PC-3 (cell line): Measurements from ENCODE around the gene LMBR1. TPM values are rescaled to one million over a fixed set of nuclear protein-coding genes. Genes with fewer than 3 reads are reported as not detected.
"Not testable (repeated sequence)": the region's sequence is repeated elsewhere in the genome, so short reads cannot be mapped to it uniquely, and the experiment has no call there.

ENCODE experiments used
- ATAC-seq: fragments of 200-7000 bp; cut with Tn5 transposase; 2 replicates; pipeline ENCODE4 v1.9.1; 2020; ENCODE audit warnings: mild to moderate bottlenecking, moderate library complexity
- BruUV-seq: library from RNA; stranded (reverse); fragments of 400-500 nt; replicated peaks from 2 replicates; lab custom pipeline; 2021; lab: Mats Ljungman, UMichigan
- CTCF ChIA-PET: fragments of 300-600 bp; sonication (Branson Sonifier 250); formaldehyde crosslinking; loops from one replicate; lab custom pipeline; 2022; ENCODE audit warnings: antibody characterized with exemption; lab: Charles Lee
- POLR2A ChIA-PET: fragments of 300-600 bp; sonication (Branson Sonifier 250); formaldehyde crosslinking; loops from one replicate; lab custom pipeline; 2022; ENCODE audit warnings: antibody characterized with exemption; ENCODE audit not compliant: unreplicated experiment; lab: Charles Lee
- DNase-seq: peaks from one replicate; pipeline ENCODE4 v3.0.0-alpha.2; 2015
- H2AFZ ChIP-seq: fragments of 300-600 bp; sonication (generic); 2 replicates; pipeline ENCODE4 v1.6.0; 2016; ENCODE audit warnings: antibody characterized with exemption, low read length
- H3F3A ChIP-seq: fragments of 300-600 bp; sonication (generic); one replicate; pipeline ENCODE4 v1.6.0; 2017; ENCODE audit warnings: antibody characterized with exemption, low read length, control low read depth, mild to moderate bottlenecking; ENCODE audit not compliant: unreplicated experiment
- H3K27ac ChIP-seq: fragments of 300-600 bp; sonication (generic); 2 replicates; pipeline ENCODE4 v1.5.1; 2016; ENCODE audit warnings: mild to moderate bottlenecking, low read length
- H3K27me3 ChIP-seq: fragments of 300-600 bp; sonication (generic); 2 replicates; pipeline ENCODE4 v1.6.1; 2016; ENCODE audit warnings: low read length, mixed read lengths
- H3K36me3 ChIP-seq: fragments of 300-600 bp; sonication (generic); 2 replicates; pipeline ENCODE4 v1.6.1; 2016; ENCODE audit warnings: low read depth, mixed run types, low read length, mixed read lengths
- H3K4me1 ChIP-seq: fragments of 300-600 bp; sonication (generic); 2 replicates; pipeline ENCODE4 v1.5.1; 2016; ENCODE audit warnings: low read length; ENCODE audit not compliant: insufficient read depth
- H3K4me2 ChIP-seq: fragments of 300-600 bp; sonication (generic); 2 replicates; pipeline ENCODE4 v1.6.0; 2016; ENCODE audit warnings: low read length
- H3K4me3 ChIP-seq: fragments of 300-600 bp; sonication (generic); 2 replicates; pipeline ENCODE4 v1.5.1; 2016; ENCODE audit warnings: mild to moderate bottlenecking, low read length, mixed read lengths
- H3K79me2 ChIP-seq: fragments of 300-600 bp; sonication (generic); 2 replicates; pipeline ENCODE4 v1.6.1; 2017; ENCODE audit warnings: low read length, mixed read lengths
- H3K9ac ChIP-seq: fragments of 300-600 bp; sonication (generic); 2 replicates; pipeline ENCODE4 v1.6.0; 2016; ENCODE audit warnings: mild to moderate bottlenecking, low read length
- H3K9me2 ChIP-seq: fragments of 300-600 bp; sonication (generic); replicated peaks from 2 replicates; pipeline ENCODE4 v1.6.1; 2016; ENCODE audit warnings: mixed run types, low read length, mixed read lengths
- H3K9me3 ChIP-seq: fragments of 300-600 bp; sonication (generic); 2 replicates; pipeline ENCODE4 v1.6.1; 2016; ENCODE audit warnings: low read length, mixed read lengths
- H4K20me1 ChIP-seq: fragments of 300-600 bp; sonication (generic); 2 replicates; pipeline ENCODE4 v1.6.1; 2016; ENCODE audit warnings: low read length, mixed read lengths
- EZH2 ChIP-seq: fragments of 300-600 bp; sonication (generic); IDR thresholded peaks from one replicate; pipeline ENCODE4 v1.6.1; 2017; ENCODE audit warnings: antibody characterized with exemption, mild to moderate bottlenecking, low read length; ENCODE audit not compliant: unreplicated experiment
- EZH2phosphoT487 ChIP-seq: fragments of 300-600 bp; sonication (generic); IDR thresholded peaks from 2 replicates; pipeline ENCODE4 v1.6.1; 2018; ENCODE audit warnings: mild to moderate bottlenecking, antibody characterized with exemption, low read length, borderline replicate concordance
- intact Hi-C: fragments of 100-400 bp; cut with micrococcal nuclease; formaldehyde crosslinking; loops from 2 replicates; pipeline ENCODE4 v1.9.0; 2023
- total RNA-seq: library from RNA; depleted of rRNA; stranded (reverse); fragments of >200 nt; gene quantifications from 2 replicates; pipeline ENCODE4 v1.2.3, GENCODE V29; 2014
- TF ChIP-seq, protein P1 (sequence below): fragments of 300-600 bp; sonication (generic); conservative IDR thresholded peaks from 2 replicates; pipeline ENCODE4 v1.5.1; 2017; ENCODE audit warnings: antibody characterized with exemption, low read depth, mild to moderate bottlenecking, low read length

The LMBR1 gene
- total RNA-seq, 1 experiment from 2014 or later, result 61.7 TPM

DNA sequence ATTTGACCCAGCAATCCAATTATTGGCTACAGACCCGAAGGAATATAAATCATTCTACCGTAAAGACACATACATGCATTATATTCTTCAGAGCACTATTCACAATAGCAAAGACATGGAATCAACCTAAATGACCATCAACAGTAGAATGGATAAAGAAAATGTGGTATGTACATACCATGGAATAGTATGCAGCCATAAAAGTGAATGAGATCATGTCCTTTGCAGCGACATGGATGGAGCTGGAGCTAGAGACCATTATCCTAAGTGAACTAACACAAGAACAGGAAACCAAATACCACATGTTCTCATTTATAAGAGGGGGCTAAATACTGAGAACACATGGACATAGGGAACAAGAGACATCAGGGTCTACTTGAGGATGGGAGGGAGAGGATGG, 44.0 kb downstream of the LMBR1 start:
- POLR2A ChIA-PET, result no interaction called here
- Histone ChIP-seq H3K36me3 (no peaks in the 10 kb centered on the region), H3K9me3 (no peaks in the 10 kb centered on the region), H3K4me1 (peaks cover 14% of the 10 kb centered on the region), H3K9me2 (no peaks in the 10 kb centered on the region), H3K27ac (no peak overlapping the region), H3K9ac (no peak overlapping the region), H3K79me2 (peaks cover 49% of the 10 kb centered on the region), H4K20me1 (peaks cover 15% of the 10 kb centered on the region; the same call in 1 of the 2 replicates), H2AFZ (no peak overlapping the region), H3F3A (no peaks in the 10 kb centered on the region), H3K27me3 (no peaks in the 10 kb centered on the region), H3K4me3 (no peak overlapping the region), H3K4me2 (no peak overlapping the region)
- ATAC-seq (no peak), DNase-seq (no peak)
- CTCF ChIA-PET, result no interaction called here
- intact Hi-C loops, result loop anchor here (5.0 kb wide), 1 partner anchor 43 kb away; the partner anchor contains the start of gene LMBR1
- TF ChIP-seq, protein P1, sequence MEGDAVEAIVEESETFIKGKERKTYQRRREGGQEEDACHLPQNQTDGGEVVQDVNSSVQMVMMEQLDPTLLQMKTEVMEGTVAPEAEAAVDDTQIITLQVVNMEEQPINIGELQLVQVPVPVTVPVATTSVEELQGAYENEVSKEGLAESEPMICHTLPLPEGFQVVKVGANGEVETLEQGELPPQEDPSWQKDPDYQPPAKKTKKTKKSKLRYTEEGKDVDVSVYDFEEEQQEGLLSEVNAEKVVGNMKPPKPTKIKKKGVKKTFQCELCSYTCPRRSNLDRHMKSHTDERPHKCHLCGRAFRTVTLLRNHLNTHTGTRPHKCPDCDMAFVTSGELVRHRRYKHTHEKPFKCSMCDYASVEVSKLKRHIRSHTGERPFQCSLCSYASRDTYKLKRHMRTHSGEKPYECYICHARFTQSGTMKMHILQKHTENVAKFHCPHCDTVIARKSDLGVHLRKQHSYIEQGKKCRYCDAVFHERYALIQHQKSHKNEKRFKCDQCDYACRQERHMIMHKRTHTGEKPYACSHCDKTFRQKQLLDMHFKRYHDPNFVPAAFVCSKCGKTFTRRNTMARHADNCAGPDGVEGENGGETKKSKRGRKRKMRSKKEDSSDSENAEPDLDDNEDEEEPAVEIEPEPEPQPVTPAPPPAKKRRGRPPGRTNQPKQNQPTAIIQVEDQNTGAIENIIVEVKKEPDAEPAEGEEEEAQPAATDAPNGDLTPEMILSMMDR, result no peak
- no peak for TF ChIP-seq EZH2phosphoT487
- TF ChIP-seq EZH2, result no peak
- no TSS peak for BruUV-seq

- H3K27me3 ChIP-seq, result no peaks in the 10 kb centered on the region
- DNase-seq (peak; percentile 55), ATAC-seq (peak; percentile 66)
- H3K9ac ChIP-seq, result no peak overlapping the region
- no peaks in the 10 kb centered on the region for H3K9me2 ChIP-seq
- ChIA-PET CTCF (no interaction called here), POLR2A (interaction anchor here (0.7 kb wide), 1 partner anchor 12 kb away, joined by 3 read pairs; no protein-coding TSS in a partner anchor)
- H2AFZ ChIP-seq, result no peak overlapping the region
- peak overlapping the region; percentile 53; the same call in 1 of the 2 replicates for H3K4me2 ChIP-seq
- peaks cover 14% of the 10 kb centered on the region for H3K4me1 ChIP-seq
- no TSS peak for BruUV-seq
- H3K79me2 ChIP-seq, result peaks cover 50% of the 10 kb centered on the region
- intact Hi-C loops, result loop anchor here (5.0 kb wide), 1 partner anchor 47 kb away; the partner anchor contains the start of gene LMBR1
- H4K20me1 ChIP-seq, result peaks cover 18% of the 10 kb centered on the region; the same call in 1 of the 2 replicates
- H3K36me3 ChIP-seq, result no peaks in the 10 kb centered on the region
- no peaks in the 10 kb centered on the region for H3F3A ChIP-seq
- H3K4me3 ChIP-seq, result no peak overlapping the region
- H3K27ac ChIP-seq, result peak overlapping the region; percentile 35
- no peak for TF ChIP-seq EZH2
- no peak for TF ChIP-seq EZH2phosphoT487
- TF ChIP-seq, protein P1, result no peak
- H3K9me3 ChIP-seq, result no peaks in the 10 kb centered on the region
Observed at GRCh38 chr7:156845379-156846101, 47.4 kb downstream of the LMBR1 start.

DNA sequence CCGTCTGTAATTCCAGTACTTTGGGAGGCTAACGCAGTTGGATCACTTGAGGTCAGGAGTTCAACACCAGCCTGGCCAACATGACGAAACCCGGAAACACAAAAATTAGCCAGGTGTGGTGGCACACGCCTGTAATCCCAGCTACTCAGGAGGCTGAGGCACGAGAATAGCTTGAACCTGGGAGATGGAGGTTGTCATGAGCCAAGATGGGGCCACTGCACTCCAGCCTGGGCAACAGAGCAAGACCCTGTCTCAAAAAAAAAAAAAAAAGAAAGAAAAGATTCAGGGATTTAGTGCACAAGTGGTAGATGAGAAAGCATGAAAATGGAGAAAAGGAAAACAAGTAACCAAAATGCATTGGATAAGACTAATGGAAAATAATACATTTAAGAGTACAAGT, 49.4 kb downstream of the LMBR1 start:
- CTCF ChIA-PET, H3K9me2 ChIP-seq, H3K27me3 ChIP-seq, DNase-seq, H3K36me3 ChIP-seq, H3K27ac ChIP-seq, intact Hi-C loops, H3F3A ChIP-seq, POLR2A ChIA-PET, H3K9ac ChIP-seq, H3K4me3 ChIP-seq, BruUV-seq, H3K9me3 ChIP-seq, H3K4me2 ChIP-seq, H2AFZ ChIP-seq, ATAC-seq: not testable (repeated sequence)
- Histone ChIP-seq H3K79me2 (peaks cover 45% of the 10 kb centered on the region), H3K4me1 (peaks cover 14% of the 10 kb centered on the region), H4K20me1 (peaks cover 18% of the 10 kb centered on the region; the same call in 1 of the 2 replicates)
